NCI-H526 treated with DMSO at 0.1 percent for 48 hours (cell line): ENCODE results near the gene POLN.
"Not testable (repeated sequence)": the region's sequence is repeated elsewhere in the genome, so short reads cannot be mapped to it uniquely, and the experiment has no call there.

ENCODE experiments used
- DNase-seq: peaks from one replicate; lab custom pipeline; 2025; lab: John Stamatoyannopoulos, UW

POLN gene

DNA sequence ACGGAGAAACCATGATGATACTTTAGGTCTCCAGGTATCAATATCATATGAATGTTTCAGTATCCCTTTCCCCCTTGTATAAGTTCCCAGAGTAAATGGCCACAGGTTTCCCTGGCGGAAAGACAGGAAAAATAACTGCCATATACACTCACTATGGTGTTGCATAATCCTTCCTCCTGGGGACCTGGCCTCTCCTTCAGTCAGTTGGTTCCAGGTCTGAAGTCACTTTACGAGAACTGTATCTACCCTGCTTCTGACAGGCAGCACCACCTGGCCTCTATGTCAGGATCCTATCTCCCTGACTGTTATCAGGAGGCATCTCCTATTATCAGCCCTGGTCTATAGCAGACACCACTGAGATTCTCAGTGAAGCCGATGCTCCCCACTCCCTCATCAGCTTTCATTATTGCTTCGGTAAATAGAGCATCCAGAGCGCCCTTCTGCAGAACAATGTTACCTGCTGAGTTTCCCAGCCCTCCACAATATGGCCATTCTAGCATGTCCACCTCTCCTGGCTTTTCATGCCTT is 22.6 kb downstream of the POLN start:
- no peak for DNase-seq

DNA sequence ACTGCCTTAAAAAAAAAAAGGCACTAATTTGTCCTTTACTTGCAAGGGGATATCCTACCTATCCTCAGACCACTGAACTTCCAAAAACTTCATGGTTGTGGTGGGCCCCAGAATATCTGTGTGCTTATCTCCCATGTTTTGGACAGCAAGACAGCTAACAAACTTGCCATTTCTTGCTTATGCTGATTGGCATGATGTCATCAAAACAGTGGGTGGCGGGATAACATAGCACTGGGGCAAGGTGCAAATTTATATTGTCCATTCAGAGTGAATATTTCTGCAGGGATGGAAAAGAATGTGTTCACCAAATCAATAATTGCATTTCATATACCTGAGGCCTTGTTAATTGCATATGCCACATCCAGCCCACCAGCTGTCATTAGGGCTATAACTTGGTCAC is 23.5 kb downstream of the POLN start:
- DNase-seq = no peak

DNA sequence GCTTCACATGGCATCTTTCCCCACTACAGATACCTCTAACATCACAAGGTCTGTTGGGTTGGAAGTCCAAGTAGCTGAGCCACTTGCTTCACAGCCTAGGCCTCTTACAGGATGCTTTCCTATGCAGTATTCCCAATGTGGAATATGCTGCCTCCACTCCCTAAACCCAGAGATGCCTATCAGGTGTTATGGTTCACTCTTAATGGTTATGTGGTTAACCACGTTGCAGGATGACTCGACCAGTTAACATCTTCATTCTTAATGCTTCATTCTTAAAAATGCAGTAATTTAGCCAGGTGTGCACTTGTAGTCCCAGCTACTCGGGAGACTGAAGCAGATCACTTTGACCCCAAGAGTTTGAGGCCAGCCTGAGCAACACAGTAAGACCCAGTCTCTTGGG is 24.2 kb downstream of the POLN start:
- no peak for DNase-seq

DNA sequence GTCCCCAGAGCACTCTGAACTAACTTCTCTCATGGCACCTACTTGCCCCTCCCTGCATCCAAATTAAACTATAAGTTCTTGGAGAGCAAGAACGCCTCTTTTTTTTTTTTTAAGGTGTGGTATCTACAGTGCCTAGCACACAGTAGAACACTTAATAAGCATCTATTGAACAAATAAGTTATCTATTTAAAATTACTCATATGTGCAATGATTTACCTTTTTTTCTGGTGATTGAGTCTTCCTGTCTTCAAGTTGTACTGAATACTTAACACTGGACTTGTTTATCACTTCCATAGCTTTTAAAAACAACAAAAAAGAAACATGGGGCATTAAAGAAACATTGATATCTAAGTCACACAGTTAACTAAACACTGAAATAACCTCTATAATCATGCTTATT is 29.1 kb downstream of the POLN start:
- no peak for DNase-seq

DNA sequence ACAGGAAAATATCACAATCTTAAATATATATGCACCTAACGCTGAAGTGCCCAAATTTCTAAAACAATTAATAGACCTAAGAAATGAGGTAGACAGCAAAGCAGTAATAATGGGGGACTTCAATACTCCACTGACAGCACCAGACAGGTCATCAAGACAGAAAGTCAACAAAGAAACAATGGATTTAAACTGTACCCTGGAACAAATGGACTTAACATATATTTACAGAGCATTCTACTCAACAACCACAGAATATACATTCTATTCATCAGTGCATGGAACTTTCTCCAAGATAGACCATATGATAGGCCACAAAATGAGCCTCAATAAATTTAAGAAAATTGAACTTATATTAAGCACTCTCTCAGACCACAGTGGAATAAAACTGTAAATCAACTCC is 39.1 kb downstream of the POLN start:
- DNase-seq = not testable (repeated sequence)

DNA sequence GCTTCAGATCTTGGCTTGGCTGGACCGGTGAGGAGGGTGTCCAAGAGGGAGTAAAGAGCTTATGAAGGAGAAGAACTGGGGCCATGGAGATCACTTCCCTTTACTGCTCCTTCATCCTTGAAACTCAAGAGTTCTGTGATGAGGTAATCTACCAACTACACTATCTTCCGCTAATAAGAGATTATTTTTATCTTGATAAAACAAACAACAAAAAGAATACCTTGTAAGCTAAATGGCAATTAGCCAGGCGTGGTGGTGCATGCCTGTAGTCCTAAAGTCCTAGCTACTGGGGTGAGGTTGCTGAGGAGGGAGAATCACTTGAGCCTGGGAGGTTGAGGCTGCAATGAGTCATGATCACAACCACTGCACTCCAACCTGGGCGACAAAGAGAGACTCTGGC is 47.4 kb downstream of the POLN start:
- no peak for DNase-seq

DNA sequence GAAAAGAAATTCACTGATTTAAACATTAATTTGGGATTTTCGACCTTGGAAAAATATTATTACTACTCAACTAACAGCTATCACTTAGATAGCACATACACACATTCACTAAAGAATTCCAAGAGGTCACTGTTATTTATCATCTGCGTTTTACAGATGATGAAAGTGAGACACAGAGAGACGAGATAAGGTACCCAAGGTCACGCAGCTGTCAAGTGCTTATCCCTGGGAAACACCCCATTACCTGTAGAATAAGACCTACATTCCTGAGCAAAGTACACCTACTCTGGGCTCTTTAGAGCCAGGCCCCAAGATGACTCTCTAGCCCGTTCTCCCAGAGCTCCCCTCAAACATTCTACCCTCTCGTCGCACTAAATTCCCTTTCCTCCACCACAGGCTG is 48.6 kb downstream of the POLN start:
- DNase-seq = no peak

DNA sequence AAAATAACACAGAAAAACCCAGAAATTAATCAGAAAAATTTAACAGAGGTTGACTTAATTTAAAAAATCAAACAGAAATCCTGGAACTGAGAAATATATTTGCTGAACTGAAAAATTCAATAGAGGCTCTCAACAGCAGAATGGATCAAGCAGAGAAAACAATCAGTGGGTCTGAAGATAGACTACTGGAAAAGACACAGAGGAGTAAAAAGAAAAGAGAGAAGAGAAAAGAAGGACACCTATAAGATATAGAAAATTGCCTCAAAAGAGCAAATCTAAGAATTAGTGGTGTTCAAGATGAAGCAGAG is 55.1 kb downstream of the POLN start:
- no peak for DNase-seq

DNA sequence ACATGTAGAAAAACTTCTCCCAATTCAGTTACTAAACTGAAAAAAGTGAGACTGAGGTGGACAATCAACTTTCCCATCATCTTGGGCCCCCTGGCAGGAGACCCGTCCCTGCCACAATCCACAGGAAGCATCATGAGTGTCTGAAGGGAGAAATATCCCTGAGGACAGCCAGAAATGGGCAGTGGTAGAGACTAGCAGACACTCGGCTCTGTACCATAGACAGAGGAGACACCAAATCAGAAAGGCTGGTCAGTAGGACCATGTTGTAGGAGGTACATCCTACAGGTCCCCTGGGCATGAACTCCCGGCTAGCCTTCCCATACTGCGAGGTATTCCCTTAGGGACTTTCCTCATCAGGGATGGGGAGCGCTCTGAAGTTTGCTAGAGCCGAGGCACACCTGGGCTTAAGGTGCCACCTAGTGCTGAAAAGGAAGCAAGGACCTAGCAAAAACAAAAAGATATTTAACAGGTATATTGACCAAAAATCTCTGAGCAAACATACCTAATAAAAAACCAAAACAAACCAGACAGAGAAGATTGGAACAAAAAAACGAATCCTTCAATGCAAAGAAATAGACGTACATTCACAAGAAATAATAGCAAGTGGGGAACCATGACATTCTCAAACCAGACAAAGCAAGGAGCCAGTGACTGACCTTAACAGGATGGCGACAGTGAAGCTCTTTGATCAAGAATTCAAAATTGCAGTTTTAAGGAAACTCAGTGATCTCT is 55.6 kb downstream of the POLN start:
- DNase-seq = peak; percentile 38

DNA sequence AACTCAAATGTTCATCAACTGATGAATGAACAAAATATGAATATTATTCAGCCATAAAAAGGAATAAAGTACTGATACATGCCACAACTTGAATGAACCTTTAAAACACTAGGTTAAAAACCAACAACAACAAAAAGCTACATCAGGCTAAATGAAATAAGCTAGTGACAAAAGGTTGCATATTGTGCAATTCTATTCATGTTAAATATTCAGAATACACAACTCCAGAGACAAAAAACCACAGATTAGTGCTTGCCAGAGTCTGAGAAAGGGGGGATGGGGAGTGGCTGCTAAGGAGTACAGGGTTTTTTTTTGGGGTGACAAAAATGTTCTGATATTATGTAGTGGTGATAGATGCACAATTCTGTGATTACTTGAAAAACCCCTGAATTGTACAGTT is 58.5 kb downstream of the POLN start:
- DNase-seq = no peak

DNA sequence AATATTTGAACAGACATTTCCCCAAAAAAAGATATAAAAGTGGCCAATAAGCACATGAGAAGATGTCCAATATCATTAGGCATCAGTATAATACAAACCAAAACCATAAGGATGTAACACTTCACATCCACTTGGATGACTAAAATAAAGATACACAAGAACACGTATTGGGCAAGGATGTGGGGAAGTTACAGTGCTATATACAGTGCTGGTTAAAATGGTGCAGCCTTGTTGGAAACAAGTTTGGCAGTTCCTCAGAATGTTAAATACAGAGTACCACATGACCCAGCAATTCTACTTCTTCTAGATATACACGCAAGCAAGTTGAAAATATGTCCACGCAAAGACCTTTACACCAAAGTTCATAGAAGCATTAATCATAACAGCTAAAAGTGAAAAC is 58.9 kb downstream of the POLN start:
- DNase-seq = no peak

DNA sequence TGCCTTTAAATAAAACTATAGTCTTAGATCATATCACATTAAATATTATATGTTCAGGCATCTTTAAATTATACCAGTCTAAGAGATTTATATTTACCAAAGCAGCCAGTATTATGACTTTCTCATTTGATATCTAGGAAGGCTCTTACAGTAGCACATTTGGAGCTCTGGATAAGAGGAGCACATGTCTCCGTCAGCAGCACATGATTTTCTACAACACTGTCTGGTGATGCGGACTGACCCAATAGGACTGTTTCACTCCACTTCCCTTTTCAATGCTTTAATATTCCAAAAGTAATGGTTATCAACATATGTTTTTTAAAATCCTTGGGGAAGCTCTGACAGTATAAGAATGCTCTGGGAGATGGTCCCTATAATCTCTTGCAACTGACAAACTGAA is 61.5 kb downstream of the POLN start:
- DNase-seq = no peak

DNA sequence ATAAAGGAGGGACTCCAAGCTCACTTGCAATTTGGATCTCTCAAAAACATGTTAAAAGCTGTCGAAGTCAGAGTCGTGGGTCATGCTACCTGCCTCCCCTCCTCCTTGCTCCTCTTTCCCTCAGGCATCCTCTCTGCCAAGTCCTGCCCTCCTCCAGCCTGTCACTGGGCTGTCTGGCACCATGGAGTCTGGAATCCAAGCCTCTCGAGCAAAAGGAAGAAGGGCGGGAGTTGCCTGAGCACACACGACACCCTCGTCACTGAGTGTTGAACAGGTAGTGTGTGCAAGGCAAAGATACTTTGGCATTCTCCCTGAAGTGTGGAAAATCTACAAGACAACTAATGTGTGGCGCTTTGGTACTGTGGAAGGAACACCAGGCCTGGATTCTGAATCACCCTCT is 62.2 kb downstream of the POLN start:
- no peak for DNase-seq

DNA sequence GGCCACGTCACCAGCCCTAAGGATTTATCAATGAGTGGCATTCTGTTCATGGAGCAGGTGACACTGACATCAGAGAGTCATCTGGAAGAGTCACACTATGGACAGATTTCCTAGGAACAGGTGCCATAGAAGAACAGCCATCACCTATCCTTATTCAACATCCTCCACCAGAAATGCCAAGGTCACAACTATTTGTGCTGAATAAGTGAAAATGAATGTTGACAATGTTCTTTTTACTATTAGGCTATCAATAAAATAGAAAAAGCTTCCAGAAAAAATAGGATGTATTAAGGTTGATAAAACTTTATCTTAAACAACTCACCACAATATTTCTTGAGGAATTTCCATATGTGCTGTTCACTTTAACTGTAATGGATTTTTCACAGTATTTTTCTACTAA is 62.9 kb downstream of the POLN start:
- no peak for DNase-seq

DNA sequence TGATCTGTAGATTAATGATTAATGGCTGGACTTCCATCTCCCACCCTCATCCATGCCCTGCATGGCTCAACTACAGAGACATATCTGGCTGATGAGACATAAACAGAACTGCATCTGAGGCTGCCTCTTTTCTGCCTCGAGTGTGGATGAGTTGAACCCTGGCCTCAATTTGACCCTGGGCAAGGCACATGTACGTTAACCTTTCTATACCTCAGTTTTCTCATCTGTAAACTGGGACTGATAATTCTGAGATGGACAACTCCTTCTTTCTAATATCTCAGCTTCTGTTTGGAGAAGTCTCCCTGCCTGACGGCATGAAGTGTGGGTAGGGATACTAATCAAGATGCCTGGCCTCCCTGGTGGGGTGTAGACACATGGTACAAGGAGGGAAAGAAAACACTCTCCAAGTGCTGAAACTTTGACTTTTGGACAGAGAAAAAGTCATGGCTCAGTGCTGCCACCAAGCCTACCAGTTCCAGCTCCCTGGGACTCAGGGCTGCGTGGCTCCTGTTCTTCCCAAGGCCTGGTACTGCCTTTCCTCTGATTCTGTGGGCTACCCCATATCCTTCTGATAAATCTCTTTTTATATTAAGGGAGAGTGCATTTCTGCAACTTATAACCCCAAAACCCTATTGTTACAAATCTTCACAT is 64.4 kb downstream of the POLN start:
- DNase-seq = no peak

DNA sequence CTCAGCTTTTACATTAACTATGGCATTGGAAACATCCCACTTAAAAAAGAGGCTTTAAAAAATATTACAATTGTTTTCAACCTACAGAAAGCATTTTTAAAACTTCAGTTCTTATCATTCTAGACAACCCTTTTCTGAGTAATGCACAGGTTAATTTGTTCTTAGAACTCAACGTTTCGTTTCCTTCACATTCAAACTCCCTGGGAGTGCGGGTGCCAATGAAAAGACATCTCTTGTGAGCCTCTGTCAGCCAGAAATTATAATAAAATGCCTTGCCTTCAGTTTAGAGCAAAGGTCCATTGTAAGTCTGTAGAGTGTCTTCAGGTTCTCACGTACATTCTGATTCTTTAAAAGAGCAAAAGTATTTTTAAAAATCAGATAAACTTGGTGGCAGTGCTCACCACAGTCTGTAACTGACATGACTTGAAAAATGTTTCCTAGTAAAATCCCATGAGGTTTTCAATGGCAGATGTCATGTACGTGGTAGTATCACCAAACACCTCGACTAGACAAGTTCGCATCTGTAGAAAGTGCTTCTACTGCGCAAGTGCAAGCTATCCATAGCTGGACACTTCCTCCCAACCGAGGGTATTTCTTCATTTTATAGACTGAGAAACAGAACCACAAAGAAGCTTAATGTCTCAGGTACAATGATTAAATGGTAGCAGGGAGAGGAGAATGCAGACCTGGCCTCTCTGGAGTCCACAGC is 65.8 kb downstream of the POLN start:
- no peak for DNase-seq

DNA sequence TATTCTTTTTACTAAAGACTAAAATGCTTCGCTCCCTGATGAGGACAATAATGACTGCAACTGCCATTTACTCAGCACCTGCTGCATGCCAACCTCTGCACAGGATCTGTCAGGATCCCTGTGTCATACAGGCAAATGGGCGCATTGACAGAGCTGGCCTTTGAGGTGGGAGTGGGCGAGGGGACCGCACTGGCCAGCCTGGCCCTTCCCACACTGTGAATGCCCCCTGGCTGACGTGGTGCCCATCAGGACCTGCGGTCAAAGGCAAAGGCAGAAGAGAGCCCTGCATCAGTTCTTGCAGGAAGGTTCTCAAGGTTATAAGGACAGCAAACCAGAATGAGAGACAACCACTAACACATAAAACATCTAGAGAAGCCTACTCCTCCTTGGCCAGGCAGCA is 67.9 kb downstream of the POLN start:
- DNase-seq = no peak

DNA sequence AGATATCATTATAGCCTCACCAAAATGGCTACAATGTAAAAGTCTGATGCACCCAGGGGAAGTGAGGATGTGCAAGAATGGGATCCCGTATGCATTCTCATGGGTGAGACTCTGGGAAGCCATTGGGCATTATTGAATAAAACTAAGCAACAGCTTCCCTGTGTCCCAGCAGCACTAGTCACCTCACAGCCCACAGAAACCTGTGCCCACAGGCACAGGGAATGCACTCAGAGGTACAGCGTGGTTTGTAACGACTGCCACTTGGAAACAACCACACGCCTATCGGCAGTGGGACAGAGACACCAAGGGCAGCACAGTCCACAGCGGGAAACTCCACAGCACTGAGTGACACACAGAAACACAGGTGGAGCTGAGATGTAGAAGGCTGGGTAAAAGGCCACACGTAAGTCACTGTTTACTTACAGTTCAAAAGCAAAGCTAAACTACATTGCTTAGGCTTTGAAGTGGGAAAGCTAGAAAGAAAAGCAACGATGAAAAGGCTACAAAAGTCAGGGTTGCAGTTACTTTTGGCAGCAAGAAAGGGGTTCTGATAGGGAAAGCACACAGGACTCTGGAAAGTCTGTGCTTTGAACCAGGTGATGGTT is 69.2 kb downstream of the POLN start:
- no peak for DNase-seq

DNA sequence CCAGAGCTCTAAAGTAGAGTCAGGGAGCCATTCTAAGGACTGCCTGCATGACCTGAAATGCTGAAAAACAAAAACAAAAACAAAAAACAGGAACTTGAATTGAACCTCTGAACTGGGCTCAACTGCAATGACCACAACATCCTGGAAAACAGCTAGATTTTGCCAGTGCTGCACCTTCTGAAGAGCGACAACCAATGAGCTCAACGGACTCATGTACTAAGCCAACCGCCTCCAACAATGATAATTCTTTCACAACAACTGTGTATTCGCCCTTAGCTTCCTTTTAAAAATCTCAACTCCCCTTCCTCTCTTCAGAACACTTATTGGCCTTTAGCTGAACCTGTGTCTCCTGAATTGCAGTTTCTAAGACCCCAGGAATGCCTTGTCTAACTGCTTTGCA is 69.8 kb downstream of the POLN start:
- DNase-seq = no peak

DNA sequence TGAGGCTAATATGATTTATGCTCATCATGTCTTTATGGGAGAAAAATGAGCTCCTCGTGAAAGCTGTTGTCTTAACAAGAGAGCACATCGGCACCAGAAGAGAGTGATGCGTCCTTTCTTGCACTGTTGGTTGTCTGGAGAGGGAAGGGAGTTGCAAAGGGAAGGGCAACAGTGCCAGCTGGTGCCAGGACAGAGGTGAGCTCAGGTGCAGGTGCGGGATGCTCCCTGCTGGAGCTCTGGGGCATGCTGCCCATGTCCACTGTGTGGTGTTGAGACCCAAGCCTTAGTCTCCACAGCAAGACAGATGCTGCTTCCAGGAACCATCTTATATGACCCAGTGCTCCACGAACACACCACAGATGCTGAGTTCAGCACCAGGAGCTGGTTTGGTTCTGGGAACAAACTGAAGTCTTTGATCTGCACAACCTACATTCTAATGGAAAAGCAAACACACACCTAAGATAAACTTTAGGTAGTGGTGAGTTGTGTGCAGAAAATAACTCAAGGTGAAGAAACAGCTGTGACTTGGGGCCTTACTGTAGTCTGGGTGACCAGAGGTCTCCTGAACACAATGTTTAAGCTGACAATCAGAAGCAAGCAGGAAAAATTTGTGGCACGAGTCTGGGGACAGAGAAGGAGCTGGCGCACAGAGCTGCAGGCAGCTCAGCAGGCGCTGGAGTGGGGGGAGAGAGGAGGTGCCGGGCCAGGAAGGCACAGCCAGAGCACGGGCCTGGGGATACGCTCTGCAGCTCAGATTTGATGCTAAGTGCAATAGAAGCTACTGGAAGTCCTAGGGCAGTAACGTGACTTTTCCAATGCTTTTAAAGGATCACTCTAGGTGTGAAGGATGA is 73.2 kb downstream of the POLN start:
- no peak for DNase-seq

DNA sequence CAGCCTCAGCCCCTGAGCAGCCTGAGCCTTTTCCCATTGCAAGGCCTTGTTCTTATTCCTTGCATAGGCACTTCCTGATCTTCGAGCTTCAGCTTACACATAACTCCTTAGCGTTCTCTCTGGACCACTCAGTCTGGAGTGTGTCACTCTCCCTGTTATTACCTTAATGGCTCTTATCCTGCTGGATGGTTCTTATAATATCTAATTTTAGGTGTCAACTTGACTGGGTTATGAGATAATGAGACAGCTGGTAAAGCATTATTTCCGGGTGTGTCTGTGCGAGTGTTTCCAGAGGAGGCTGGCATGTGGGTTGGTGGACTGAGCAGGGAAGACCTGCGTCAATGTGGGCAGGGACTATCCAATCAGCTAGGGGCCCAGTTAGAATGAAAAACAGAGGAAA is 75.7 kb downstream of the POLN start:
- no peak for DNase-seq

DNA sequence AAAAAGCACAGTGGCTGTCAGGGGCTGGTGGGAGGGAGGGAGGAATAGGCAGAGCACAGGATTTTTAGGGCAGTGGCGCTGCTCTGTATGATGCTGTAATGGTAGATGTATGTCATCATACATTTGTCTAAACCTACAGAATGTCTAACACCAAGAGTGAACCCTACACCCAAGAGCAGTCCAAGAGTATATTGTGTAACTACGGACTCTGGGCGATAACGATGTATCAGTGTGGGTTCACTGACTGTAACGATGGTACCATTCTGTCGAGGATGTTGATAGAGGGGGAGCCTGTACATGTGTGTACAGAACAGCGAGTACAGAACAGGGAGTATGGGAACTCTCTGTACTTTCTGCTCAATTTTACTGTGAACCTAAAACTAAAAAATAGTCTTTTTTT is 76.5 kb downstream of the POLN start:
- no peak for DNase-seq
